Naive thymus-derived CD4-positive, alpha-beta T cell (primary cell): ENCODE measurements around the gene HOXB7. TPM values are rescaled to one million over a fixed set of nuclear protein-coding genes. Genes with fewer than 3 reads are reported as not detected.

Source experiments
- ATAC-seq: fragments of 150-1000 bp; cut with Tn5 transposase; 2 replicates; pipeline ENCODE4 v1.10.0; 2021; ENCODE audit warnings: mild to moderate bottlenecking, moderate library complexity
- CTCF ChIA-PET: fragments of 350-600 bp; sonication (Branson Sonifier 250); formaldehyde crosslinking; loops from one replicate; lab custom pipeline; 2021; ENCODE audit warnings: antibody characterized with exemption; lab: Charles Lee
- POLR2A ChIA-PET: fragments of 350-600 bp; sonication (Branson Sonifier 250); formaldehyde crosslinking; loops from one replicate; lab custom pipeline; 2021; ENCODE audit warnings: antibody characterized with exemption, inconsistent platforms; lab: Charles Lee
- DNase-seq, 9 donors: peaks; one replicate each; pipeline versions ENCODE4 v3.0.0 to v3.0.0-alpha.2; 2020 to 2022; ENCODE audit warnings: mixed read lengths in 1 of 9
- H3K27ac ChIP-seq: one replicate; pipeline ENCODE4 v1.7.0; 2013; ENCODE audit warnings: mild to moderate bottlenecking, low read depth, low read length, moderate library complexity
- H3K27me3 ChIP-seq, 2 donors: one replicate each; pipeline ENCODE4 v1.7.0; 2013; ENCODE audit warnings: low read length in 2 of 2, mild to moderate bottlenecking in 2 of 2, moderate library complexity in 2 of 2; ENCODE audit not compliant: control insufficient read depth in 2 of 2, insufficient read depth in 2 of 2
- H3K36me3 ChIP-seq, 3 experiments: 1 replicate in 2 of 3; 2 replicates in 1 of 3; pipeline ENCODE4 v1.7.0; 2013; ENCODE audit warnings: low read length in 3 of 3, mild to moderate bottlenecking in 3 of 3, moderate library complexity in 1 of 3; ENCODE audit not compliant: insufficient read depth in 3 of 3, control insufficient read depth in 2 of 3
- H3K4me1 ChIP-seq, 2 donors: one replicate each; pipeline ENCODE4 v1.7.0; 2013; ENCODE audit warnings: low read length in 2 of 2, mild to moderate bottlenecking in 2 of 2, moderate library complexity in 1 of 2; ENCODE audit not compliant: control insufficient read depth in 2 of 2, insufficient read depth in 2 of 2
- H3K4me3 ChIP-seq: 2 replicates; pipeline ENCODE4 v1.7.0; 2013; ENCODE audit warnings: mild to moderate bottlenecking, low read length
- H3K9me3 ChIP-seq, 3 experiments: 1 replicate in 2 of 3; 2 replicates in 1 of 3; pipeline ENCODE4 v1.7.0; 2013; ENCODE audit warnings: low read length in 3 of 3; ENCODE audit not compliant: control insufficient read depth in 2 of 3
- H3K27ac Mint-ChIP-seq, 9 donors: one replicate each; pipeline ENCODE4 v1.8.0; 2020 to 2022; ENCODE audit warnings: mixed read lengths in 9 of 9, mild to moderate bottlenecking in 8 of 9, moderate library complexity in 5 of 9, inconsistent platforms in 2 of 9
- H3K27me3 Mint-ChIP-seq, 5 donors: one replicate each; pipeline ENCODE4 v1.8.0; 2021 to 2022; ENCODE audit warnings: mixed read lengths in 5 of 5, mild to moderate bottlenecking in 1 of 5
- H3K36me3 Mint-ChIP-seq, 5 donors: one replicate each; pipeline ENCODE4 v1.8.0; 2020 to 2022; ENCODE audit warnings: mixed read lengths in 5 of 5, mild to moderate bottlenecking in 3 of 5, inconsistent platforms in 1 of 5
- H3K4me1 Mint-ChIP-seq, 7 donors: one replicate each; pipeline ENCODE4 v1.8.0; 2020 to 2022; ENCODE audit warnings: mixed read lengths in 7 of 7, mild to moderate bottlenecking in 3 of 7, inconsistent platforms in 1 of 7
- H3K4me3 Mint-ChIP-seq, 10 donors: one replicate each; pipeline ENCODE4 v1.8.0; 2020 to 2022; ENCODE audit warnings: mild to moderate bottlenecking in 10 of 10, mixed read lengths in 10 of 10, moderate library complexity in 6 of 10, inconsistent platforms in 2 of 10
- H3K9me3 Mint-ChIP-seq, 11 donors: one replicate each; pipeline ENCODE4 v1.8.0; 2020 to 2022; ENCODE audit warnings: mixed read lengths in 11 of 11, mild to moderate bottlenecking in 4 of 11, inconsistent platforms in 1 of 11, moderate library complexity in 1 of 11
- intact Hi-C, 2 donors: fragments of 100-400 bp; cut with micrococcal nuclease; formaldehyde crosslinking; loops; one replicate each; pipeline ENCODE4 v1.15.1; 2023
- polyA plus RNA-seq, 2 donors: library from polyadenylated mRNA; unstranded; fragments of 300-500 nt; fragmentation: Illumina TruSeq; gene quantifications; one replicate each; pipeline ENCODE4 v1.2.3, GENCODE V29; 2021
- total RNA-seq, 6 experiments: library from RNA in 5 of 6; stranded (reverse) in 5 of 6; gene quantifications; 1 replicate in 5 of 6; 2 replicates in 1 of 6; pipeline ENCODE4 v1.2.3 and lab custom pipeline; 2021 to 2026

Gene HOXB7
- total and polyA plus RNA-seq, 7 experiments from 2014 or later, result 0.31 TPM; not detected in 6

GRCh38 chr17:48583708-48584222, 27.1 kb downstream of the HOXB7 start:
- Mint-ChIP-seq H3K36me3 (peaks cover 0 to 19% (median 0%) of the 10 kb centered on the region in 5 donors), H3K4me1 (peaks cover 26 to 85% (median 56%) of the 10 kb centered on the region in 7 donors), H3K27me3 (peaks cover 90 to 98% (median 96%) of the 10 kb centered on the region in 5 donors), H3K4me3 (peak overlapping the region in 5 of 10 donors; percentile 16 to 96 (median 57)), H3K9me3 (peaks cover 0 to 3% (median 0%) of the 10 kb centered on the region in 11 donors), H3K27ac (peak overlapping the region in 2 of 9 donors; percentile 11 to 32)
- peaks cover 14 to 32% of the 10 kb centered on the region in 2 donors for H3K4me1 ChIP-seq
- no peaks in the 10 kb centered on the region for H3K9me3 ChIP-seq
- H3K27ac ChIP-seq, result no peak overlapping the region
- POLR2A ChIA-PET, result interaction anchor here (0.9 to 2.6 kb wide), 4 partner anchors 9 to 91 kb away, joined by 4 to 20 read pairs (median 5); no protein-coding TSS in a partner anchor
- DNase-seq (no peak), ATAC-seq (no peak)
- H3K36me3 ChIP-seq, result no peaks in the 10 kb centered on the region
- CTCF ChIA-PET, result interaction anchor here (0.6 to 1.5 kb wide), 6 partner anchors 9 to 232 kb away, joined by 3 to 5 read pairs (median 3); partner anchors contain the start of gene HOXB5
- intact Hi-C loops, result no loop called here
- H3K4me3 ChIP-seq, result no peak overlapping the region
- peaks cover 14 to 59% of the 10 kb centered on the region in 2 donors for H3K27me3 ChIP-seq

GRCh38 chr17:48582750-48583069, 28.1 kb downstream of the HOXB7 start:
- Mint-ChIP-seq H3K4me1 (peaks cover 29 to 75% (median 60%) of the 10 kb centered on the region in 7 donors), H3K36me3 (peaks cover 0 to 18% (median 3%) of the 10 kb centered on the region in 5 donors), H3K9me3 (peaks cover 0 to 3% (median 0%) of the 10 kb centered on the region in 11 donors), H3K27ac (peak overlapping the region in 2 of 9 donors; percentile 14 to 23), H3K27me3 (peaks cover 82 to 94% (median 91%) of the 10 kb centered on the region in 5 donors), H3K4me3 (peak overlapping the region; percentile 13 to 82 (median 69))
- no peaks in the 10 kb centered on the region for H3K9me3 ChIP-seq
- intact Hi-C loops, result no loop called here
- DNase-seq (no peak), ATAC-seq (no peak)
- peak overlapping the region; percentile 31 for H3K4me3 ChIP-seq
- POLR2A ChIA-PET, result interaction anchor here (1.1 to 2.6 kb wide), 3 partner anchors 10 to 90 kb away, joined by 4 to 20 read pairs (median 6); no protein-coding TSS in a partner anchor
- no peaks in the 10 kb centered on the region for H3K36me3 ChIP-seq
- CTCF ChIA-PET, result interaction anchor here (0.9 to 1.2 kb wide), 5 partner anchors 8 to 320 kb away, joined by 3 to 5 read pairs (median 3); no protein-coding TSS in a partner anchor
- H3K4me1 ChIP-seq, result peaks cover 16 to 34% of the 10 kb centered on the region in 2 donors
- peaks cover 14 to 62% of the 10 kb centered on the region in 2 donors for H3K27me3 ChIP-seq
- no peak overlapping the region for H3K27ac ChIP-seq

- DNase-seq, result no peak
- H3K27me3 Mint-ChIP-seq, result peaks cover 60 to 78% (median 63%) of the 10 kb centered on the region in 5 donors
- peak overlapping the region; percentile 38 to 94 (median 90) for H3K4me3 Mint-ChIP-seq
- Histone ChIP-seq H3K4me1 (peaks cover 15 to 28% of the 10 kb centered on the region in 2 donors), H3K27ac (no peak overlapping the region), H3K9me3 (no peaks in the 10 kb centered on the region), H3K4me3 (no peak overlapping the region), H3K36me3 (no peaks in the 10 kb centered on the region), H3K27me3 (peaks cover 6 to 41% of the 10 kb centered on the region in 2 donors)
- POLR2A ChIA-PET, result interaction anchor here (0.6 to 1.1 kb wide), 3 partner anchors 34 to 279 kb away, joined by 3 to 4 read pairs (median 3); no protein-coding TSS in a partner anchor
- intact Hi-C loops, result loop anchor here in 1 of 2 donors (5.0 kb wide), 1 partner anchor 68 kb away; no protein-coding TSS in a partner anchor
- ATAC-seq, result no peak
- peaks cover 0 to 4% (median 0%) of the 10 kb centered on the region in 11 donors for H3K9me3 Mint-ChIP-seq
- H3K4me1 Mint-ChIP-seq, result peaks cover 12 to 65% (median 53%) of the 10 kb centered on the region in 7 donors
- peak overlapping the region in 2 of 9 donors; percentile 78 to 79 for H3K27ac Mint-ChIP-seq
- H3K36me3 Mint-ChIP-seq, result peaks cover 0 to 16% (median 0%) of the 10 kb centered on the region in 5 donors
- CTCF ChIA-PET, result interaction anchor here (0.7 kb wide), 1 partner anchor 18 kb away, joined by 3 read pairs; no protein-coding TSS in a partner anchor
These were observed 30.9 kb downstream of the HOXB7 start for GRCh38 chr17:48579760-48580554.

GRCh38 chr17:48579471-48579759, 31.4 kb downstream of the HOXB7 start:
- peaks cover 55 to 77% (median 58%) of the 10 kb centered on the region in 5 donors for H3K27me3 Mint-ChIP-seq
- POLR2A ChIA-PET, result interaction anchor here (0.7 to 1.2 kb wide), 2 partner anchors 32 to 34 kb away, joined by 3 read pairs; no protein-coding TSS in a partner anchor

GRCh38 chr17:48578616-48579470, 32.0 kb downstream of the HOXB7 start:
- intact Hi-C loops, result loop anchor here (1.0 to 5.0 kb wide), 4 partner anchors 35 to 87 kb away; no protein-coding TSS in a partner anchor
- Histone ChIP-seq H3K9me3 (no peaks in the 10 kb centered on the region), H3K4me1 (peaks cover 15 to 27% of the 10 kb centered on the region in 2 donors), H3K27me3 (peaks cover 6 to 40% of the 10 kb centered on the region in 2 donors), H3K4me3 (peak overlapping the region; percentile 78), H3K36me3 (no peaks in the 10 kb centered on the region), H3K27ac (no peak overlapping the region)
- H3K27me3 Mint-ChIP-seq, result peaks cover 49 to 71% (median 55%) of the 10 kb centered on the region in 5 donors
- ChIA-PET CTCF (interaction anchor here (0.8 to 1.1 kb wide), 2 partner anchors 78 to 86 kb away, joined by 3 to 4 read pairs; no protein-coding TSS in a partner anchor), POLR2A (interaction anchor here (0.7 to 2.1 kb wide), 3 partner anchors 14 to 38 kb away, joined by 3 to 6 read pairs (median 5); partner anchors contain the start of gene HOXB5)
- peak; percentile 54 for ATAC-seq
- H3K4me1 Mint-ChIP-seq, result peaks cover 12 to 63% (median 52%) of the 10 kb centered on the region in 7 donors
- peaks cover 0 to 4% (median 0%) of the 10 kb centered on the region in 11 donors for H3K9me3 Mint-ChIP-seq
- peaks cover 0 to 16% (median 0%) of the 10 kb centered on the region in 5 donors for H3K36me3 Mint-ChIP-seq
- H3K27ac Mint-ChIP-seq, result peak overlapping the region in 7 of 9 donors; percentile 26 to 89 (median 69)
- DNase-seq, result no peak
- H3K4me3 Mint-ChIP-seq, result peak overlapping the region; percentile 88 to 94 (median 90)

More at GRCh38 chr17:48579471-48579759, 31.4 kb downstream of the HOXB7 start:
- Mint-ChIP-seq H3K27ac (peak overlapping the region in 2 of 9 donors; percentile 69 to 78), H3K9me3 (peaks cover 0 to 4% (median 0%) of the 10 kb centered on the region in 11 donors), H3K36me3 (peaks cover 0 to 16% (median 0%) of the 10 kb centered on the region in 5 donors), H3K4me3 (peak overlapping the region; percentile 88 to 94 (median 90)), H3K4me1 (peaks cover 12 to 63% (median 52%) of the 10 kb centered on the region in 7 donors)
- ATAC-seq (no peak), DNase-seq (no peak)
- Histone ChIP-seq H3K4me1 (peaks cover 15 to 27% of the 10 kb centered on the region in 2 donors), H3K4me3 (peak overlapping the region; percentile 78), H3K36me3 (no peaks in the 10 kb centered on the region), H3K9me3 (no peaks in the 10 kb centered on the region), H3K27me3 (peaks cover 6 to 40% of the 10 kb centered on the region in 2 donors), H3K27ac (no peak overlapping the region)
- CTCF ChIA-PET, result interaction anchor here (0.7 to 1.1 kb wide), 2 partner anchors 18 to 87 kb away, joined by 3 to 4 read pairs; no protein-coding TSS in a partner anchor
- intact Hi-C loops, result loop anchor here in 1 of 2 donors (5.0 kb wide), 1 partner anchor 67 kb away; no protein-coding TSS in a partner anchor
